Stimulated activated naive CD4-positive, alpha-beta T cell (primary cell): ENCODE measurements around the gene SETD3.

Source experiments
- DNase-seq, 6 experiments: peaks; one replicate each; lab custom pipeline; 2025; lab: John Stamatoyannopoulos, UW

Gene SETD3

GRCh38 chr14:99459481-99460100 lies 21.1 kb downstream of the SETD3 start:
- DNase-seq, result no peak

GRCh38 chr14:99454246-99454645 lies 26.4 kb downstream of the SETD3 start:
- no peak for DNase-seq

GRCh38 chr14:99452968-99453367 lies 27.7 kb downstream of the SETD3 start:
- no peak for DNase-seq

GRCh38 chr14:99451234-99451633 lies 29.4 kb downstream of the SETD3 start:
- DNase-seq, result no peak

GRCh38 chr14:99450266-99450665 lies 30.4 kb downstream of the SETD3 start:
- DNase-seq, result no peak

- DNase-seq, result no peak
Measured at GRCh38 chr14:99447739-99448138, 32.9 kb downstream of the SETD3 start.

- no peak for DNase-seq
Measured at GRCh38 chr14:99445931-99446330, 34.7 kb downstream of the SETD3 start.

- no peak for DNase-seq
Measured at GRCh38 chr14:99441918-99442317, 38.7 kb downstream of the SETD3 start.

GRCh38 chr14:99441157-99441870 lies 39.3 kb downstream of the SETD3 start:
- no peak for DNase-seq

GRCh38 chr14:99440278-99440677 lies 40.4 kb downstream of the SETD3 start:
- no peak for DNase-seq

- DNase-seq, result no peak
Measured at GRCh38 chr14:99437706-99438105, 43.0 kb downstream of the SETD3 start.

GRCh38 chr14:99436247-99437180 lies 44.1 kb downstream of the SETD3 start:
- no peak for DNase-seq

GRCh38 chr14:99435327-99435726 lies 45.3 kb downstream of the SETD3 start:
- no peak for DNase-seq

GRCh38 chr14:99432485-99432884 lies 48.2 kb downstream of the SETD3 start:
- no peak for DNase-seq

- DNase-seq, result no peak
Measured at GRCh38 chr14:99431986-99432385, 48.7 kb downstream of the SETD3 start.

- DNase-seq, result no peak
Measured at GRCh38 chr14:99430491-99430890, 50.2 kb downstream of the SETD3 start.

- no peak for DNase-seq
Measured at GRCh38 chr14:99427632-99428300, 52.9 kb downstream of the SETD3 start.

- DNase-seq, result no peak
Measured at GRCh38 chr14:99426813-99427346, 53.8 kb downstream of the SETD3 start.

GRCh38 chr14:99426265-99426664 lies 54.4 kb downstream of the SETD3 start:
- no peak for DNase-seq

- no peak for DNase-seq
Measured at GRCh38 chr14:99425272-99425681, 55.4 kb downstream of the SETD3 start.

- DNase-seq, result no peak
Measured at GRCh38 chr14:99424306-99424877, 56.3 kb downstream of the SETD3 start.

- DNase-seq, result no peak
Measured at GRCh38 chr14:99423434-99423833, 57.2 kb downstream of the SETD3 start.
